Stomach (tissue), 9 donors: ENCODE measurements around the gene TMC5. TPM values are rescaled to one million over a fixed set of nuclear protein-coding genes. Genes with fewer than 3 reads are reported as not detected.

ENCODE experiments used
- DNase-seq, 2 donors: peaks; one replicate each; pipeline versions ENCODE4 v3.0.0 to v3.0.0-alpha.2; 2013 to 2019
- H3K27ac ChIP-seq, 5 donors: fragments of 200-600 bp in 4 of 5; sonication (generic) in 4 of 5; one replicate each; pipeline ENCODE4 v1.5.1; 2013 to 2019; ENCODE audit warnings: mild to moderate bottlenecking in 1 of 5, moderate library complexity in 1 of 5
- H3K27me3 ChIP-seq, 3 donors: fragments of 200-600 bp; sonication (generic); one replicate each; pipeline ENCODE4 v1.5.1; 2017 to 2019; ENCODE audit warnings: mixed run types in 1 of 3
- H3K36me3 ChIP-seq, 4 donors: fragments of 200-600 bp; sonication (generic); 1 replicate in 3 of 4; 2 replicates in 1 of 4; pipeline ENCODE4 v1.5.1; 2016 to 2019
- H3K4me1 ChIP-seq, 4 donors: fragments of 200-600 bp; sonication (generic); one replicate each; pipeline ENCODE4 v1.5.1; 2016 to 2019
- H3K4me3 ChIP-seq, 4 donors: fragments of 200-600 bp; sonication (generic) in 3 of 4; one replicate each; pipeline ENCODE4 v1.5.1; 2016 to 2019; ENCODE audit warnings: mild to moderate bottlenecking in 1 of 4
- H3K9me3 ChIP-seq, 4 donors: fragments of 200-600 bp; sonication (generic); one replicate each; pipeline ENCODE4 v1.5.1; 2016 to 2019
- EP300 ChIP-seq: sonication (generic); formaldehyde crosslinking; IDR thresholded peaks from one replicate; pipeline ENCODE4 v1.6.1; 2017; ENCODE audit warnings: antibody characterized with exemption
- POLR2A ChIP-seq, 4 donors: fragments of 450-650 bp; IDR thresholded peaks; one replicate each; pipeline ENCODE4 v1.6.1; 2016; ENCODE audit warnings: antibody characterized with exemption in 4 of 4, control low read depth in 2 of 4, mild to moderate bottlenecking in 1 of 4, moderate library complexity in 1 of 4
- POLR2AphosphoS5 ChIP-seq, 3 donors: sonication (generic); formaldehyde crosslinking; IDR thresholded peaks; one replicate each; pipeline ENCODE4 v1.6.1; 2016; ENCODE audit warnings: antibody characterized with exemption in 3 of 3
- WGBS, 5 donors: extraction: QIAGEN DNeasy Blood & Tissue Kit in 3 of 5; methylation state at CpG; one replicate each; pipeline versions ENCODE4 v1.1.5 to v1.1.7; 2013 to 2018; 5-methylcytosine and 5-hydroxymethylcytosine counted together
- intact Hi-C: fragments of 100-400 bp; cut with DNase I; formaldehyde crosslinking; loops from one replicate; pipeline ENCODE4 v1.15.1; 2023; ENCODE audit warnings: low total_unique reads
- polyA plus RNA-seq, 3 donors: library from polyadenylated mRNA; stranded (reverse); fragments of 200-250 nt; gene quantifications; one replicate each; pipeline ENCODE4 v1.2.3, GENCODE V29; 2013
- total RNA-seq, 5 donors: library from RNA; depleted of rRNA; stranded (reverse); fragments of >200 nt; gene quantifications; one replicate each; pipeline versions ENCODE4 v1.1.0 to v1.2.3, GENCODE V29; 2014 to 2016
- TF ChIP-seq, protein P1 (sequence below), 7 experiments: fragments of 450-650 bp in 4 of 7; fragments of 200-600 bp in 3 of 7; sonication (generic) in 3 of 7; IDR thresholded peaks; one replicate each; pipeline ENCODE4 v1.5.1; 2016 to 2019; ENCODE audit warnings: antibody characterized with exemption in 7 of 7, control low read depth in 2 of 7, mild to moderate bottlenecking in 1 of 7
- donor health status: healthy with polysubstance abuse.
- donor health status: Bipolar disorder and iron deficiency.
- donor health status: healthy.

Gene TMC5
- total and polyA plus RNA-seq, 8 donors, result 7.2 to 92.7 (median 28.2) TPM

DNA sequence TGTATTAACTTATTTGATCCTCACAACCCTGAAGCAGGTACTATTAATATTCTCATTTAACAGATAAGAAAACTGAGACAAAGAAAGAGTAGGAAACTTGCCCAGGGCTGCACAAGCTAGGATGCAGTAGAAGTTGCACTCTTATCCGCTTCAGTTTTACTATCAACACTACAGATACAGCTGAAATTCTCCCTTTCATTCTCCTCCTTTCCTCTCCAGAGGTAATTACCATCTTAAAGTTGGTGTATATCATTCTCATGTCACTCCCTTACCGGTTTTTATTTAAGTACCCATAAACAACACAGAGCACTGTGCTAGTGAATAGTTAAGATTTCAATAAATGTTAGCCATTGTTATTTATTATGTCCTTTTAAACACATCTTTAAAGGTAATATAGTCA is 100.7 kb downstream of the TMC5 start:
- Histone ChIP-seq H3K36me3 (peaks cover 4 to 38% (median 28%) of the 10 kb centered on the region in 4 donors), H3K4me3 (no peak overlapping the region), H3K4me1 (peaks cover 22 to 92% (median 77%) of the 10 kb centered on the region in 4 donors), H3K27ac (no peak overlapping the region), H3K27me3 (no peaks in the 10 kb centered on the region), H3K9me3 (no peaks in the 10 kb centered on the region)
- no peak for DNase-seq
- intact Hi-C loops, result no loop called here
- WGBS, 5 donors, result 36 to 53% (median 43%) methylated on average over 2 of the region's 2 CpGs
- no peak for TF ChIP-seq EP300
- TF ChIP-seq, protein P1, sequence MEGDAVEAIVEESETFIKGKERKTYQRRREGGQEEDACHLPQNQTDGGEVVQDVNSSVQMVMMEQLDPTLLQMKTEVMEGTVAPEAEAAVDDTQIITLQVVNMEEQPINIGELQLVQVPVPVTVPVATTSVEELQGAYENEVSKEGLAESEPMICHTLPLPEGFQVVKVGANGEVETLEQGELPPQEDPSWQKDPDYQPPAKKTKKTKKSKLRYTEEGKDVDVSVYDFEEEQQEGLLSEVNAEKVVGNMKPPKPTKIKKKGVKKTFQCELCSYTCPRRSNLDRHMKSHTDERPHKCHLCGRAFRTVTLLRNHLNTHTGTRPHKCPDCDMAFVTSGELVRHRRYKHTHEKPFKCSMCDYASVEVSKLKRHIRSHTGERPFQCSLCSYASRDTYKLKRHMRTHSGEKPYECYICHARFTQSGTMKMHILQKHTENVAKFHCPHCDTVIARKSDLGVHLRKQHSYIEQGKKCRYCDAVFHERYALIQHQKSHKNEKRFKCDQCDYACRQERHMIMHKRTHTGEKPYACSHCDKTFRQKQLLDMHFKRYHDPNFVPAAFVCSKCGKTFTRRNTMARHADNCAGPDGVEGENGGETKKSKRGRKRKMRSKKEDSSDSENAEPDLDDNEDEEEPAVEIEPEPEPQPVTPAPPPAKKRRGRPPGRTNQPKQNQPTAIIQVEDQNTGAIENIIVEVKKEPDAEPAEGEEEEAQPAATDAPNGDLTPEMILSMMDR (IDR thresholded peaks at IDR 0.05), result no peak
- TF ChIP-seq POLR2A (IDR thresholded peaks at IDR 0.05), result no peak
- no peak for TF ChIP-seq POLR2AphosphoS5 (IDR thresholded peaks at IDR 0.05)

- Histone ChIP-seq H3K36me3 (peaks cover 4 to 15% (median 13%) of the 10 kb centered on the region in 4 donors), H3K4me3 (peak overlapping the region; percentile 76 to 94 (median 82)), H3K4me1 (peaks cover 28 to 88% (median 79%) of the 10 kb centered on the region in 4 donors), H3K9me3 (no peaks in the 10 kb centered on the region), H3K27me3 (no peaks in the 10 kb centered on the region), H3K27ac (peak overlapping the region; percentile 90 to 99 (median 93))
- DNase-seq, result peak; percentile 34 to 70
- intact Hi-C loops, result no loop called here
- WGBS, 5 donors, result 3 to 7% (median 5%) methylated on average over 8 of the region's 8 CpGs
- no peak for TF ChIP-seq POLR2AphosphoS5 (IDR thresholded peaks at IDR 0.05)
- TF ChIP-seq POLR2A (IDR thresholded peaks at IDR 0.05), result no peak
- TF ChIP-seq, protein P1 (IDR thresholded peaks at IDR 0.05), result no peak
- TF ChIP-seq EP300, result no peak
Measured at GRCh38 chr16:19520861-19521331, 103.2 kb downstream of the TMC5 start.

DNA sequence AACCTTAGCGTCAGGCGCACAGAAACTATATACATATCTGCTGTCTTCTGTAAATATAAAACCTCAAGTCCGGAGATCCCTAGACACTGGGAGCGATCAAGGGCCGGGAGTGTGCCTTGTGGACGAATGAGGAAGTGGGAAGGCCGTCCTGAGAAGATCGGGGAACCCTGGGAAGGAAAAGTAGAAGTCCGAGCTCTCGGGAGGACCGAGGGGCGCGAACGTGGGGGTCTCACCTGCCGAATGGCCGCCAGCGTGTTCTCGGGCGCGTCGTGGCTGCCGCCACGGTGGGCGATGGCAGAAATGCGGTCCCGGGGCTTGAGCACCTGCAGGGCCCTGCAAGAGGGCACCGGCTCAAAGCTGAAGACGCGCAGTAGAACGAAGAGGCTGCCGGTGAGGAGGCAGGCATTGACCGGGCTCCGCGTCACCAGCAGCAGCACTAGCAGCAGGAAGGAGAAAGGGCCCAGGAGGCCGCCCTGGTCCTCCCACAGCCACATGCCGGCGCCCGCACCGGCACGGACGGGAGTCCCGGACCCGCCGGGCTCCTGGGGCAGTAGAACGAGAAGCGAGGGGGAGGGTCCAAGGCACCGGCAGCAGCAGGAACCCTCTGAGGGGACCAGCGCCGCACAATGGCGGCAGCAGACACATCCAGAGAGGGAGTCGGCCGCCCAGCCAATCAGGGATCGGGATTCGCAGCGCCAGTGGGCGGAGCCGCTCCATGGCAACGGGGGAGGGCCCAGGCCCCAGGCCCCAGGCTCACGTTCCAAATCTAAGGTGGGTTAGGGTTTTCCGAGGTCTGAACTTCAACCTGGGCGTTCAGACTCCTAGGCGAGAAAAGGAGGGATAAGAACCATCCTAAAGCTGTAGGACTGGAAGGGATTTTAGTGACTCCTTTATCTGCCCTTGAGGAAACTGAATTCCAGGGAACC is 104.1 kb downstream of the TMC5 start, which contains the start of gene GDE1:
GDE1 (minus strand) TSS at position 628 of the 926 bp plus-strand sequence; CDS start at position 494, 134 bp downstream.
- peak within 1 kb of the TSS; percentile 76 to 94 (median 82) for H3K4me3 ChIP-seq
- H3K36me3 ChIP-seq, result peaks cover 0 to 7% (median 4%) of the 10 kb centered on the region in 4 donors
- WGBS, 5 donors, result 0% methylated on average over 58 to 62 of the region's 62 CpGs
- H3K9me3 ChIP-seq, result no peaks in the 10 kb centered on the region
- intact Hi-C loops, result no loop called here
- TF ChIP-seq EP300 (no peak), POLR2AphosphoS5 (IDR thresholded peaks at IDR 0.05) (peak; percentile 62 to 95 (median 93)), POLR2A (IDR thresholded peaks at IDR 0.05) (peak in 2 of 4 donors; percentile 34 to 69)
- TF ChIP-seq, protein P1 (IDR thresholded peaks at IDR 0.05), result peak in 1 of 7 experiments; percentile 31
- H3K4me1 ChIP-seq, result peaks cover 28 to 84% (median 75%) of the 10 kb centered on the region in 4 donors
- peak within 1 kb of the TSS; percentile 90 to 99 (median 93) for H3K27ac ChIP-seq
- DNase-seq, result peak; percentile 96 to 97
- no peaks in the 10 kb centered on the region for H3K27me3 ChIP-seq

GRCh38 chr16:19522397-19522732 is 104.7 kb downstream of the TMC5 start:
- H3K36me3 ChIP-seq, result peaks cover 0 to under 1% (median 0%) of the 10 kb centered on the region in 4 donors
- 10 to 31% (median 20%) methylated on average over 5 of the region's 5 CpGs for WGBS, 5 donors
- intact Hi-C loops, result no loop called here
- TF ChIP-seq POLR2A (IDR thresholded peaks at IDR 0.05), result no peak
- no peak for TF ChIP-seq EP300
- TF ChIP-seq POLR2AphosphoS5 (IDR thresholded peaks at IDR 0.05), result no peak
- TF ChIP-seq, protein P1 (IDR thresholded peaks at IDR 0.05), result no peak
- peaks cover 28 to 78% (median 70%) of the 10 kb centered on the region in 4 donors for H3K4me1 ChIP-seq
- peak overlapping the region; percentile 90 to 99 (median 93) for H3K27ac ChIP-seq
- no peaks in the 10 kb centered on the region for H3K27me3 ChIP-seq
- no peak for DNase-seq
- H3K4me3 ChIP-seq, result peak overlapping the region in 3 of 4 donors; percentile 76 to 94 (median 85)
- no peaks in the 10 kb centered on the region for H3K9me3 ChIP-seq
